Skeletal muscle tissue (tissue), 4 donors: ENCODE data around the gene PRSS50. TPM values are rescaled to one million over a fixed set of nuclear protein-coding genes. Genes with fewer than 3 reads are reported as not detected.
"Not testable (repeated sequence)": the region's sequence is repeated elsewhere in the genome, so short reads cannot be mapped to it uniquely, and the experiment has no call there.

Experiments
- H3K27ac ChIP-seq: one replicate; pipeline ENCODE4 v1.7.0; 2013; ENCODE audit warnings: mild to moderate bottlenecking, low read depth, low read length, inconsistent platforms
- H3K27me3 ChIP-seq, 3 donors: one replicate each; pipeline ENCODE4 v1.7.0; 2013; ENCODE audit warnings: low read length in 3 of 3; ENCODE audit not compliant: control insufficient read depth in 3 of 3, insufficient read depth in 3 of 3
- H3K36me3 ChIP-seq, 3 donors: one replicate each; pipeline ENCODE4 v1.7.0; 2013; ENCODE audit warnings: low read length in 3 of 3; ENCODE audit not compliant: control insufficient read depth in 3 of 3, insufficient read depth in 3 of 3
- H3K4me1 ChIP-seq, 3 donors: one replicate each; pipeline ENCODE4 v1.7.0; 2013; ENCODE audit warnings: low read length in 3 of 3, mild to moderate bottlenecking in 3 of 3; ENCODE audit not compliant: control insufficient read depth in 3 of 3, insufficient read depth in 3 of 3
- H3K4me3 ChIP-seq, 3 donors: one replicate each; pipeline ENCODE4 v1.7.0; 2013; ENCODE audit warnings: low read length in 3 of 3
- H3K9ac ChIP-seq, 3 donors: one replicate each; pipeline ENCODE4 v1.7.0; 2013; ENCODE audit warnings: low read length in 3 of 3, mild to moderate bottlenecking in 3 of 3, moderate library complexity in 2 of 3, low read depth in 1 of 3
- H3K9me3 ChIP-seq, 3 donors: one replicate each; pipeline ENCODE4 v1.7.0; 2013; ENCODE audit warnings: low read length in 3 of 3; ENCODE audit not compliant: control insufficient read depth in 3 of 3
- total RNA-seq: library from RNA; depleted of rRNA; stranded (reverse); fragments of >200 nt; gene quantifications from one replicate; pipeline ENCODE4 v1.2.3, GENCODE V29; 2014
- donor health status: Osteomylitis.

PRSS50 gene
- total RNA-seq, 1 donor from 2014 or later: not detected

- H3K9ac ChIP-seq: no peak overlapping the region
- H3K27ac ChIP-seq: no peak overlapping the region
- H3K9me3 ChIP-seq: no peaks in the 10 kb centered on the region
- H3K36me3 ChIP-seq: no peaks in the 10 kb centered on the region
- H3K27me3 ChIP-seq: no peaks in the 10 kb centered on the region
- H3K4me3 ChIP-seq: no peak overlapping the region
- H3K4me1 ChIP-seq: peaks cover 26 to 42% (median 41%) of the 10 kb centered on the region in 3 donors
Measured at GRCh38 chr3:46709157-46709654, 8.5 kb downstream of the PRSS50 start.

- peaks cover 26 to 42% (median 41%) of the 10 kb centered on the region in 3 donors for H3K4me1 ChIP-seq
- no peaks in the 10 kb centered on the region for H3K27me3 ChIP-seq
- H3K4me3 ChIP-seq: no peak overlapping the region
- H3K9ac ChIP-seq: no peak overlapping the region
- H3K27ac ChIP-seq: no peak overlapping the region
- H3K9me3 ChIP-seq: no peaks in the 10 kb centered on the region
- H3K36me3 ChIP-seq: no peaks in the 10 kb centered on the region
Measured at GRCh38 chr3:46708401-46709156, 9.1 kb downstream of the PRSS50 start.

- peak overlapping the region in 1 of 3 donors; percentile 16 for H3K9ac ChIP-seq
- no peaks in the 10 kb centered on the region for H3K36me3 ChIP-seq
- H3K4me3 ChIP-seq: no peak overlapping the region
- H3K4me1 ChIP-seq: peaks cover 32 to 49% (median 45%) of the 10 kb centered on the region in 3 donors
- no peak overlapping the region for H3K27ac ChIP-seq
- no peaks in the 10 kb centered on the region for H3K9me3 ChIP-seq
- H3K27me3 ChIP-seq: no peaks in the 10 kb centered on the region
Measured at GRCh38 chr3:46707601-46708011, 10.1 kb downstream of the PRSS50 start.

- no peak overlapping the region for H3K4me3 ChIP-seq
- H3K27ac ChIP-seq: no peak overlapping the region
Measured at GRCh38 chr3:46706771-46707582, 10.7 kb downstream of the PRSS50 start.

GRCh38 chr3:46705751-46706552, 11.7 kb downstream of the PRSS50 start:
- Histone ChIP-seq H3K27me3 (peaks cover 0 to 2% (median 0%) of the 10 kb centered on the region in 3 donors), H3K9me3 (no peaks in the 10 kb centered on the region), H3K36me3 (no peaks in the 10 kb centered on the region), H3K27ac (no peak overlapping the region), H3K4me1 (peaks cover 42 to 53% (median 49%) of the 10 kb centered on the region in 3 donors), H3K9ac (peak overlapping the region in 1 of 3 donors; percentile 8), H3K4me3 (no peak overlapping the region)

More at GRCh38 chr3:46706771-46707582, 10.7 kb downstream of the PRSS50 start:
- Histone ChIP-seq H3K27me3 (peaks cover 0 to under 1% (median 0%) of the 10 kb centered on the region in 3 donors), H3K4me1 (peaks cover 38 to 55% (median 52%) of the 10 kb centered on the region in 3 donors), H3K36me3 (no peaks in the 10 kb centered on the region), H3K9me3 (no peaks in the 10 kb centered on the region), H3K9ac (peak overlapping the region in 1 of 3 donors; percentile 16)

- Histone ChIP-seq H3K9me3 (no peaks in the 10 kb centered on the region), H3K27me3 (peaks cover 0 to 2% (median 0%) of the 10 kb centered on the region in 3 donors), H3K4me3 (no peak overlapping the region), H3K27ac (no peak overlapping the region), H3K9ac (peak overlapping the region in 1 of 3 donors; percentile 8), H3K4me1 (peaks cover 51 to 61% (median 56%) of the 10 kb centered on the region in 3 donors), H3K36me3 (no peaks in the 10 kb centered on the region)
Measured at GRCh38 chr3:46705022-46705530, 12.6 kb downstream of the PRSS50 start.

- H3K4me1 ChIP-seq: peaks cover 57 to 68% (median 62%) of the 10 kb centered on the region in 3 donors
- not testable (repeated sequence) for H3K27me3 ChIP-seq, H3K36me3 ChIP-seq, H3K27ac ChIP-seq, H3K9ac ChIP-seq, H3K4me3 ChIP-seq, H3K9me3 ChIP-seq
Measured at GRCh38 chr3:46704346-46704745, 13.3 kb downstream of the PRSS50 start.

- Histone ChIP-seq H3K27me3 (peaks cover 0 to 2% (median 0%) of the 10 kb centered on the region in 3 donors), H3K4me3 (no peak overlapping the region), H3K36me3 (no peaks in the 10 kb centered on the region), H3K4me1 (peaks cover 48 to 57% (median 53%) of the 10 kb centered on the region in 3 donors), H3K9ac (peak overlapping the region in 1 of 3 donors; percentile 25), H3K9me3 (no peaks in the 10 kb centered on the region), H3K27ac (no peak overlapping the region)
Measured at GRCh38 chr3:46703013-46703520, 14.6 kb downstream of the PRSS50 start.
